NCI-H187 treated with DMSO at 0.1 percent for 48 hours (cell line): ENCODE measurements around the gene USP48.
"Not testable (repeated sequence)": the region's sequence is repeated elsewhere in the genome, so short reads cannot be mapped to it uniquely, and the experiment has no call there.

Experiments used
- DNase-seq: peaks from one replicate; lab custom pipeline; 2025; lab: John Stamatoyannopoulos, UW

Gene USP48

DNA sequence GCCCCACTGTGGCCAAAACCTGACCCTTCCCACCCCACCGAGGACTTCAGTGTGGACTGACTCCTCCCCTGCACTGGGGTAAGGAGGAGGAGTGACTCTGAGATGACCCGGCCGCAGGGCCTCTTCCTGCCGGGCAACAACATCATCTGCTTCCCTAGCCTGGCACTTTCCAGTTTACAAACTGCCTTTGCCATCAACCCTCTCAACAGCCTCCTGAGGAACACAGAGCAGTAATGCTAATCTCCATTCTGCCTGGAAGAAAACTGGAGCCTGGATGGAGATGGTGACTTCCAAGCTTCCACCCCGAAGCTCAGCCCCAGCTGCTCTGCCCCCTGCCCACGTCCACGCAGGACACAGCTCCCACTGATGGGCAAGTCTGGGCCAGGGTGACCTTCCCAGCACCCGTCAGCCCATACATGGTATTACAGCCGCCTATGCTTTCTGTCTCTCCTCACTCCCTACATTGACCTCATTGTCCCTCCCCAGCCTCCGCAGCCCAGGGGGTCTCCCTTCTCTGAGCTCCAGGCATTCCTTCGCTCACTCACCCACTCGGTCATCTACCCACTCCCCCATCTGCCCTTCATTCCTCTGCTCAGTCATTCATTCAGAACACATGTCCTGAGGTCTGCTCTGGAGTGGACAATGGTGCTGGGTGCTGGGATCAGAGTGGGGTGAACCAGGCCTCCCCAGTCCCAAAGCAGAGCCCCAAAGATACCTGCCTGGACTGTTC is 148.0 kb downstream of the USP48 start:
- no peak for DNase-seq

DNA sequence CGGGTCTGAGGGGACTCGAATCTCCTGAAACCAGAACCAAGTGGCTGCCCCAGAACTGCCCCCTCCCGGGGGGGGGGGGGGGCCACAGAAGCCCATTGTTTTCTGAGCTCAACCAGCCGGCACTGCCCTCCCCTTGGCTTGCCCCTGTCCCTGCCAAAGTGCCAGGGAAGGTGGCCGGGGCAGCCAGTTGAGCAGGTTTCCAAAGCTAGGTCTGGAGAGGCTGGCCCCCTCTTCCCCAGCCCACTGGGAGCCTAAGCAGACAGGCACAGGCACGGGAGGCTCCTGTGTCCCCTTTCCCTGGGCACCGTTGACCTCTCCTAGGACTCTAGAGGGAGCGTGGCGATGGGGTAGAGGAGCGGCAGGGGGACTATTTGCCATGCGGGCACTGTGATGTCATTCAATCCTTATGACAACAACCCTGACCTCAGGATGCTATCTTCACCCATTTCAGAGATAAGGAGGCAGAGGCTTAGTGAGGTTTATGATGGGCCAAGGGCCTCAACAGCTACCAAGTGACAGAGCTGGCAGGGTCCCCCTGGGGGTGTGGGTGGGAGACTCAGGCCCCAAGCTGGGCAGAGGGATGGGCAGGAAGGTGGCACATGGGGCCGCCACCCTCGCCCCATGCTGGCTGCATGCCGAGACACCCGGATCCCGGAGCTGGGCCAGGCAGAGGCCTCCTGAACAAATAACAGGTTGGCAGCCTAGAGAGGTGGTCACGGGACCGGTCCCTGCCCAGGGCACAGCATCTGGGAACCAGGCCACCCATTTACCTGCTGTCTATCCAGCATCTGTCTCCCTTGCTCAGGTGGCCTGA is 148.8 kb downstream of the USP48 start:
- no peak for DNase-seq

DNA sequence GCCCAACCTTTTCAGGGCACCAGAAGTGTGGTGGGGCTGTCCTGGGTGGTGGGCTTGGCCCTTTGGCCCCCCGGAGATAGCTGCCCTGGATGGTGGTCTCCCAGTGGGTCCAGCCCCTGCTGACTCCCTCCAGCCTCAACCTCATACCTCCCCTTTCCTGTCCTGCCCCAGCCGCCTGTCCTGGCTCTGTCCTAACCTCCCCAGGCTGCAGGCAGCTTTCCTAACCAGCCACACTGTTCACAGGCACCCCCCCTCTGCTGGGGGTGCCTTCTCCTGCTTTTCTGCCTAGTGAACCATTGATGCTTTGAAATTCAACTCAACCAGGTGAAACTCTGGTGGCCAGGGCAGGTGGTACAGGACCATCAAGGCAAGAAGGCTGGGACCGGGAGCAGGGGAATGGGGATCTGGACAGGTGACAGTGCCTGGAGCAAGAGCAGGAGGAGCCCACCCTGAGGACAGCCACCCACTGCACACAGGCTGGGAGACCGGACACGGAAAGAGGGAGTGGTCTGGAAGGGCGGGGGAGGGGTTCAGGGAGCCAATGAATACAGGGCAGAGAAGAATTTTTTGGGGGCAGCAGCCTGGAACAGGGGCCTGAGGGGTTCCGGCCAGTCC is 149.7 kb downstream of the USP48 start:
- no peak for DNase-seq

DNA sequence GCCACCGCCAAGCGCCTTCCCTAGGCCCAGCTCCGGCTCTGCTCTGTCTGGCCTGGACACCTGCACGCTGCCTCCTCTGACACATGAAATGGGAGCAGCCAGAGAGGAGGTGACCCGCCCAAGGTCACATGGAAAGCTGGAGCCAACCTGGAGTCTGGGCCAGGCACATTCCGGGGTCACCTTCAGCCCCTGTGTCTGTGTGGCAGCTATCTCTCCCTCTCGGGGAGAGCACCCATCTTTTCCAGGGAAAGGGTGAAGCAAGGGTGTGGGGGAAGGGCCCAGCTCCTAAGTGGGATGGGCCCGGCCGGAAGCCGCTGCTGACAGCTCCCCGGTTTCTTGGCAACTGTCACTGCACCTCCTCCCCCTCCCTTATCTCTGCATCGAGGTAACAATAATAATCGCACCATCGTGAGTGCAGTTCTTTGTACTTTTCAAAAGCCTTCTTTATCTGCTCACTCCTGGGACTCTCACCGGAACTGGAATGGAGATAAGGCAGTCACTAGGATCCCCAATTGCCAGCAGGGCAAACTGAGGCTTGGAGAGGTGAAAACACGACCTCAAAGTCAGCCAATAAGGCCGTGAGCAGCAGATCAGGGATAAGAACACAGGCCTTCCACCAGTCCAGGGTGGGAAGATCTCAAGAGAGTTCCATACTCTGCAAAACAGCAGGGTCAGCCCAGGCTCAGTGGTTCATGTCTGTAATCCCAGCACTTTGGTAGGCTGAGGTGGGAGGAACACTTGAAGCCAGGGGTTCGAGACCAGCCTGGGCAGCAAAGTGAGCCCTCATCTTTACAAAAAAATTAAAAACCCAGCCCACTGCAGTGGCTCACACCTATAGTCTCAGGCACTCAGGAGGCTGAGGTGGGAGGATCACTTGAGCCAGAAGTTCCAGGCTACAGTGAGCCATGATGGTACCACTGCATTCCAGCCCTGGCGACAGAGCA is 150.7 kb downstream of the USP48 start:
- no peak for DNase-seq

DNA sequence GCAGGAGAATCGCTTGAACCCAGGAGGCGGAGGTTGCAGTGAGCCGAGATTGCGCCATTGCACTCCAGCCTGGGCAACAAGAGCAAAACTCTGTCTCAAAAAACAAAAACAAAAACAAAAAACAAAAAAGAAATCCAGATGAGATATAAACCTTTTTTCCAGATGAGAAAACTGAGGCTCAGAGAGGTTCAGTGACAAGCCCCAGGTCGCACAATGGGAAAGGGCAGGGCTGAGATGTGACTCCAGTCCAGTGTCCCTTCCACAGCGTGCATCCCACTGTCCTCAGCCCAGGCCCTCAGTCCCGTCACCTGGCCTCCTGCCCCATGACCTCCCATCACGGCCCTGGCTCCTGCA is 151.4 kb downstream of the USP48 start:
- not testable (repeated sequence) for DNase-seq

DNA sequence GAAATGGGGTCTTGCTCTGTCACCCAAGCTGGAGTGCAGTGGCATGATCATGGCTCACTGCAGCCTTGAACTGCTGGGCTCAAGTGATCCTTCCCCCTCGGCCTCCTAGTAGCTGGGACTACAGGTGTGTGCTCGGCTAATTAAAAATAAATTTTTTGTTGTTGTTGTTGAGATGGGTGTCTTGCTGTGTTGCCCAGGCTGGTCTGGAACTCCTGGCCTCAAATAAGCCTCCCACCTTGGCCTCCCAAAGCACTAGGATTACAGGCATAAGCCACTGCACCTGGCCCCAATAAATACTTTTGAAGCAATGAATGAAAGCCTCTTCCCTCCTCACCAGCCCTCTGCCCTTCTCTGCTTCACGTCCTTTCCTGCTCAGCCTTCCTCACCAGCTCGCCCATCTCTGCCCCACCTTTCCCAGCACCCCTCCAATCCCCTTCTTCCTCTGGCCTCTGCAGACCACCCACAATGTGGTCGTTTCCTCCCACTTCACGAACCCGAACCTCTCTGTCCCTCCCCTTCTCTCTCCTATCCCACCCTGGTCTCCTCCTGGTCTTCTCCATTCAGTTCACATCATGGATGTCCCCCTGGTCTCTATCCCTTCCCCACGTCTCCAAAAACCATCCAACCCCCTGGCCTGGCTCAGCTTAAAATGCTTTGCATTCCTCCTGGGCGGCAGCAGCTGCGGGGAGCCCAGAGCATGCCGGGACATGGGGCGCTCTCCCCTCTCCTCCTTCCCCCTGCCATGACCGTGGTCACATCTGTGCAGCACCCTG is 152.2 kb downstream of the USP48 start:
- DNase-seq, result no peak

DNA sequence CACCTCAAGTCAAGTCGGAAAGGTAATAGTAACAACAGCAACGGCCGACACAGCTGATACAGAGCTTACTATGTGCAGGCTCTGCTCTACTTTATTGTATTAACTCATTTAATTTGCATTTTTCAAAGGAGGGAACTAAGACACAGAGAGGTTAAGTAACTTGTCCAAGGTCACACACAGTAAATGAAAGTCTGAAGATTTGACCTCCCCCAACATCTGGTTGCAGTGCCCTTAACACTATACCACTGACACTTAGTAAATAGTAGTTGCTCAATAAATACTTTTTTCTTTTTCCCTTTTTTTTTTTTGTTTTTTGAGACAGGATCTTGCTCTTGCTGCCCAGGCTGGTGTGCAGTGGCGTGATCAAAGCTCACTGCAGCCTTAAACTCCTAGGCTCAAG is 153.0 kb downstream of the USP48 start:
- DNase-seq, result no peak

DNA sequence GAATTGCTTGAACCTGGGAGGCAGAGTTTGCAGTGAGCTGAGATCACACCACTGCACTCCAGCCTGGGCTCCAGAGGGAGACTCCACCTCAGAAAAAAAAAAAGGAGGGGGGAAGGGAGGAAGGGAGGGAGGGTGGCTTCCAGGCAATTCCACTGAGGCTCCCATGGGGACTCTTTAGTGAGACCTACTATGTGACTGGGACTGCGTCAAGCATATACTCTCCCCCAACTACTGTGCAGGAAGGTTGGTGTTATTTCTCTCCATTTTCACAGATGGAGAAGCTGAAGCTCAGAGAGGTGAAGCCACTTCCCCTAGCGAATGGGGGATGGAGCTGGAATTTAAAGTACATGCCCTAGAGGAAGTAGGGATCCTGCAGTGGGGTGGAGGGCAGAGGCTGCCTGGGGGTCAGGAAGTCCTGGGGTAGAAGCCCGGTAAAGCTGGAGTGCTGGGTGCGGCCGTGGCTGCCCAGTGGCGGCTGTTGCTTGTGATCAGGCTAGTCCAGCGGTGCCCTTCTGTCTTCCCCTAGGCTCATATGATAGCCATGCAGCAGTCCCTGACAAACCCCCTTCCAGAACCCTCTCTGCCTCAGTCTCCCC is 154.1 kb downstream of the USP48 start:
- no peak for DNase-seq
